ENCODE measurements around the gene OGFOD3.
A peak's percentile ranks its signal among the peaks of the same experiment; 100 is the strongest.

The OGFOD3 gene

DNA sequence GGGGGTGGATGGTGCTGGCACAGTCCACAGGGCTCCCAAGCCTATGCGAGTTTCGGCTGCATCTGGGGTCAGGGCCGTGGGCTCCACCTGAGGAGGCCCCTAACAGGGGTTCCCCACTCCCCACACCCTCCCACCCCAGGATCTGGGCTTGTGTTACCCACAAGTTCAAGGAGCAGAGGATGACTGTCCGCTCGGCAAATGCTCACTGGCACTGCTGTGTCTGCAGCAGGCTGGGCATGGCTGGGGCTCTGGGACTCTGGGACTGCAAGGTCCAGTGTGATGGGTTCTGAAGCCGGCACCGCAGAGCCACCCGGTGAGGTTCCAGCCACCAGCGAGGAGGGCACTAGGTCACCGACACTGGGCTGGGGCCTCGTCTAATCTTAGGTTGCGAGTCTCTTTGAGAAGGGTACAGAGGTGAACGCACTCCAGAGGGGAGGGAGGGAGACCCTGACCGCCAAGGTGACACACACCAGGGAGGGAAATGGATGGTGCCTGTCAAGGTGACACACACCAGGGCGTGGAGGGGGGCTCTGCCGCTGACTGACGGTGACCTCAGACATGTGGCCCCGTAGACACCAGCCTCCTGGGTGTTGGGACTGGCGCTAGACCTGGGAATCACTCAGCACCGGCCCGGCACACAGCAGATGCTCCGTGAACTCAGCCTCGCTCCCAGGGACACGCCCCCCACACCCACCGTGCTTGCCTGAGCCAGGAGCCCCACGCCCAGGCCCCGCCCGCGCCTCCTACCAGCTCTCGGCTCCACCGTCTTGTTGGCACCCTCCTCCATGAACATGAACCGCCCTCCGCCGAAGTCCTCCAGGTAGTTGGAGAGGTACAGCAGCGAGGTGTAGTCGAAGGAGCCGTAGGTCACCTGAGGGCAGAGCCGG lies 20.7 kb downstream of the OGFOD3 start:
- no peak for TF ChIP-seq CTCF (IDR thresholded peaks at IDR 0.05; ENCODE audit: low read length, missing control alignments)
- no peak overlapping the region for H3K4me3 ChIP-seq (replicated peaks; ENCODE audit: low read depth, low read length)
- DNase-seq (ENCODE audit: low read depth): no peak

DNA sequence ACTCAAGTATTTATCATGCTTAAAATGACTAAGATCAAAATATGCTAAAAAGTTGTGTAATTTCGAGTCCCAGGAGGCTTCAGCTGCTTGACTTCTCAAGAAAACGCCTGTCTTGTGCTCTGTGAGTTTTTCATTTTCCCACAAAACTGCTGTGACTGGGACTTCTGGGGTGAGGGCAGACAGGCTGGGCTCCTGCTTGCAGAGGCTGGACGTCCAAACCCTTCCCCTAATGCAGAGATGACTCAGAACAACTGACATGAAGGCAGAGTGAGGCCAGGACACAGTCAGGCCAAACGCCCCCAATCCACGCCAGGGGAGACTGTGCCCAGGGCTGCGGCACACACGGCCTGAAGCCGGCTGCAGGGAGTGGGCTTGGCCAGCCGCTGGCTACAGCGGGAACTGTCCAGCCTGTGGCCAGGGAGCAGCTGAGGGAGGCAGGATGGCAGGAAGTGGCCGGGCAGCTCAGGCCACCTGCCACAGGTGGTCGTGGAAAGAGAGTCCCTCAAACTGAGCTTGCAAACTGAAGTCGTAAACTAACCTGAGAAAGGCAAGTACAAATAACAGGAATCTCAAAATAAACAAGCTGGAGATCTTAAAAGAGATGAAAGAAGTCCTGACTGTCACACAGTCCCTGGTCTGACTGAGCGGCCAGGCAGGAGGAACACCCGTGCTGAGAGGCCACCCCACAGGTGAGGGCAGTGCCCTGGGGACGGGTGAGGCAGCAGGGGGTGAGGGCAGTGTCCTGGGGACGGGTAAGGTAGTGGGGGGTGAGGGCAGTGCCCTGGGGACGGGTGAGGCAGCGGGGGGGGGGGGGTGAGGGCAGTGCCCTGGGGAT lies 21.6 kb downstream of the OGFOD3 start:
- DNase-seq (ENCODE audit: low read depth): peak; percentile 76
- H3K4me3 ChIP-seq (replicated peaks; ENCODE audit: low read depth, low read length): no peak overlapping the region
- no peak for TF ChIP-seq CTCF (IDR thresholded peaks at IDR 0.05; ENCODE audit: low read length, missing control alignments)

- no peak for TF ChIP-seq CTCF (IDR thresholded peaks at IDR 0.05; ENCODE audit: low read length, missing control alignments)
- no peak for DNase-seq (ENCODE audit: low read depth)
- no peak overlapping the region for H3K4me3 ChIP-seq (replicated peaks; ENCODE audit: low read depth, low read length)
These were observed 24.1 kb downstream of the OGFOD3 start for GRCh38 chr17:82394278-82394677.

DNA sequence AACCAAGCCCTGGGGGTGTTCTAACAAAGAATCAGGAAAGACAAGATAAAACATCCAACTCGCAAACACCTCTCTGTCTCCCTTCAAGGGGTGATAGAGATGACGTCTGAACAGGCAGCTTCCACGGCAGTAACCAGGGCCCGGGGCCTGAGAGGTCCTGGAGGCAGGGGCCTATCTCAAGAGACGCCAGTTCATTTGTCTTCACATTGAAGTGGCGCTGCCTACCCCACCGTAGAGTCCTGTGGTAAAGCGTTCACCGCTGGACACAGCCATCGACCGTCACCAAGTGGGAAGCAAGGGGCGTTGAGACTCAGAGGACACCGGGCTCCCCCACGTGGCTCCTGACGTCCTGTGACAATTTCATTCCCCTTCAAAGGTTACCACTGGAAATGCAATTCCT lies 25.4 kb downstream of the OGFOD3 start:
- H3K4me3 ChIP-seq (replicated peaks; ENCODE audit: low read depth, low read length): no peak overlapping the region

GRCh38 chr17:82392209-82392920 lies 26.0 kb downstream of the OGFOD3 start:
- no peak for TF ChIP-seq CTCF (IDR thresholded peaks at IDR 0.05; ENCODE audit: low read length, missing control alignments)
- no peak overlapping the region for H3K4me3 ChIP-seq (replicated peaks; ENCODE audit: low read depth, low read length)
- no peak for DNase-seq (ENCODE audit: low read depth)

More for the DNA sequence above, 25.4 kb downstream of the OGFOD3 start:
- no peak for DNase-seq (ENCODE audit: low read depth)
- no peak for TF ChIP-seq CTCF (IDR thresholded peaks at IDR 0.05; ENCODE audit: low read length, missing control alignments)

DNA sequence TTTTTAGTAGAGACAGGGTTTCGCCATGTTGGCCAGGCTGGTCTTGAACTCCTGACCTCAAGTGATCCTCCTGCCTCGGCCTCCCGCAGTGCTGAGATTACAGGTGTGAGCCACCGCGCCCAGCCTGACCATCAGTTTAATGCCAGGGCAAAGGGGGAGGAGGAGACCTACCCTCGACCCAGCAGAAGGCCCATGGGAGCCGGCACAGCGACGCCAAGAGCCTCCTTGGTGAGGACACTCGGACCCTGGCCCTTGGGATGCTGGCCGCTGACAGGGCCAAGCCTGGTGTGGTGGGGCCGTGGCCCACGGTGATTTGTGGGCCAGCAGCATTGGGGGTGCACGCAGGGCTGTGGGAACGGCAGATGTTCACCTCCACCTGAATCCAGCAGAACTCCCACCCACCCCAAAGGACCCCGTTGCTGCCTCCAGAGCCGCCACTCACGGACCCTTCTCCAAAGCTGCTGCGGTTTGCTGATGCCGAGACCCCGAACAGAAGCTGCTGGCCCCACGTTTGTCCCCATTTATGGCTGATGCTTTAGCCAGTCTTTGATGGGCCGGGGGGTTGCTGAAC lies 26.8 kb downstream of the OGFOD3 start:
- no peak for DNase-seq (ENCODE audit: low read depth)
- H3K4me3 ChIP-seq (replicated peaks; ENCODE audit: low read depth, low read length): no peak overlapping the region
- TF ChIP-seq CTCF (IDR thresholded peaks at IDR 0.05; ENCODE audit: low read length, missing control alignments): no peak
